Fibroblast of upper back skin (primary cell): Measurements from ENCODE around the gene CDC42.
A peak's percentile ranks its signal among the peaks of the same experiment; 100 is the strongest.

Experiments
- DNase-seq: peaks from one replicate; pipeline ENCODE4 v3.0.0-alpha.2; 2013

The CDC42 gene

GRCh38 chr1:22111620-22112019 lies 59.1 kb downstream of the CDC42 start:
- peak; percentile 46 for DNase-seq

GRCh38 chr1:22112554-22112953 lies 60.0 kb downstream of the CDC42 start:
- DNase-seq = no peak

GRCh38 chr1:22114083-22115012 lies 61.8 kb downstream of the CDC42 start:
- DNase-seq = peak; percentile 76

GRCh38 chr1:22115286-22115685 lies 62.8 kb downstream of the CDC42 start:
- no peak for DNase-seq

- no peak for DNase-seq
These were observed 64.7 kb downstream of the CDC42 start for GRCh38 chr1:22117238-22117637.

GRCh38 chr1:22117851-22118250 lies 65.3 kb downstream of the CDC42 start:
- no peak for DNase-seq

- no peak for DNase-seq
These were observed 65.9 kb downstream of the CDC42 start for GRCh38 chr1:22118291-22118992.

GRCh38 chr1:22119626-22120468 lies 67.3 kb downstream of the CDC42 start:
- no peak for DNase-seq

- no peak for DNase-seq
These were observed 67.9 kb downstream of the CDC42 start for GRCh38 chr1:22120469-22120790.

- DNase-seq = no peak
These were observed 69.0 kb downstream of the CDC42 start for GRCh38 chr1:22121421-22121911.

GRCh38 chr1:22122273-22123070 lies 70.0 kb downstream of the CDC42 start:
- no peak for DNase-seq

- peak; percentile 41 for DNase-seq
These were observed 70.5 kb downstream of the CDC42 start for GRCh38 chr1:22123071-22123390.

- DNase-seq = no peak
These were observed 71.4 kb downstream of the CDC42 start for GRCh38 chr1:22123901-22124404.

- no peak for DNase-seq
These were observed 72.2 kb downstream of the CDC42 start for GRCh38 chr1:22124592-22125229.

- DNase-seq = no peak
These were observed 74.0 kb downstream of the CDC42 start for GRCh38 chr1:22126531-22126930.

- no peak for DNase-seq
These were observed 74.7 kb downstream of the CDC42 start for GRCh38 chr1:22127248-22127647.

- DNase-seq = no peak
These were observed 75.2 kb downstream of the CDC42 start for GRCh38 chr1:22127731-22128130.

GRCh38 chr1:22128392-22128791 lies 75.9 kb downstream of the CDC42 start:
- no peak for DNase-seq

- DNase-seq = no peak
These were observed 77.1 kb downstream of the CDC42 start for GRCh38 chr1:22129501-22130117.

GRCh38 chr1:22131062-22131461 lies 78.6 kb downstream of the CDC42 start:
- no peak for DNase-seq

- no peak for DNase-seq
These were observed 79.5 kb downstream of the CDC42 start for GRCh38 chr1:22131875-22132486.
